OCI-M2 (cell line): ENCODE measurements around the gene SAMD8.
"Not testable (repeated sequence)": the region's sequence is repeated elsewhere in the genome, so short reads cannot be mapped to it uniquely, and the experiment has no call there.

Source experiments
- DNase-seq: peaks from one replicate; lab custom pipeline; 2025; ENCODE audit not compliant: unreplicated experiment; lab: John Stamatoyannopoulos, UW

Gene SAMD8

DNA sequence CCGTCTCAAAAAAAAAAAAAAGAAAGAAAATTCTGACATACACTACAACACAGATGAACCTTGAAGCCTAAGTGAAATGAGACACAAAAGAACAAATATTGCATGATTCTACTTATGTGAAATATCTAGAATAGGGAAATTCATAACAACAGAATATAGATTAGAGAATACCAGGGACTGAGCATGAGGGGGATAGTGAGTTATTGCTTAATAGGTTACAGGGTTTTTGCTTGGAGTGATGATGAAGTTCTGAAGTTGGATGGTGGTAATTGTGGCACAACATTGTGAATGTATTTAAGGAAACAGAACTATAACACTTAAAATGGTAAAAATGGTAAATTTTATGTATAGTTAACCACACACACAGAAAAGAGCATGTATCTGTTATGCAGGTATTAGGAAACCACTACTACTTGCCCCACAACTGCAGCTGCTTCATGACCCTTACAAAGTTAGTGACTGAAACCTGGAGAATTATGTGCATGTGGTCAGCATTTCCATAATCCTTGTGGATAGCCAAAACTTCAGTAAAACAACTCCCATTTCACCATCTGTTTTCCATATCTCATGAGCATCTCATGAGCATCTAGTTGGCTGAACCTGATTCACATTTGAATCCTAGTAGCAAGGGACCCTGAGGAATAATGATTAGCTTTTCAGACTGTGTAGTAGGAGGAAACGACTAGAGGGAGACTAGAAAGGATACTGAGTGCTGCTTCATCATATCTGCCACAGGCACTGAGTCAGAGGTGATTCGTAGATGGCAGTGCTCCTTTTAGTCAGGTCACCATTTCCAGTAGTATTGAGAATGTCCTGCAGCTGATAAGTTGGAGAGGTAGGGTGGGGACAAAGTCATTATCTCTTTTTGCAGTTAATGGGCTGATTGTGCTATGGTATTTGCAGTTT, 26.3 kb downstream of the SAMD8 start:
- DNase-seq: peak; percentile 20

- DNase-seq: no peak
Measured at GRCh38 chr10:75140246-75140645, 28.8 kb downstream of the SAMD8 start.

DNA sequence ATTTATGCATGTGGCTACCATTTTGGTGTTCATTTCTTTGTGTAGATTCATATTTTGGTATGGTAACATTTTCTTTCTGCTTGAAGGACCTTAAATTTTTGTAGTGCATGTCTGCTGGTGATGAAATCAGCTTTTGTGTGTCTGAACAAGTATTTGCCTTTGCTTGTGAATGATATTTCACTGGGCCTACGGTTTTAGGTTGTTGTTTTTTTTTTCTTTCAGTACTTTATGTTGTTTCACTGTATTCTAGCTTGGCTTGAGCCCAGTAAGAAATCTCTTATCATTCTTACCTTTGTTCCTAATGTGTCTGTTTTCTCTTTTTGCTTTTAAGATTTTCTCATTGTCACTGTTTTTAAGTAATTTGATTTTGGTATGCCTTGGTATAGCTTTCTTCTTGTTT, 31.9 kb downstream of the SAMD8 start:
- no peak for DNase-seq

- no peak for DNase-seq
Measured at GRCh38 chr10:75145590-75145989, 34.1 kb downstream of the SAMD8 start.

DNA sequence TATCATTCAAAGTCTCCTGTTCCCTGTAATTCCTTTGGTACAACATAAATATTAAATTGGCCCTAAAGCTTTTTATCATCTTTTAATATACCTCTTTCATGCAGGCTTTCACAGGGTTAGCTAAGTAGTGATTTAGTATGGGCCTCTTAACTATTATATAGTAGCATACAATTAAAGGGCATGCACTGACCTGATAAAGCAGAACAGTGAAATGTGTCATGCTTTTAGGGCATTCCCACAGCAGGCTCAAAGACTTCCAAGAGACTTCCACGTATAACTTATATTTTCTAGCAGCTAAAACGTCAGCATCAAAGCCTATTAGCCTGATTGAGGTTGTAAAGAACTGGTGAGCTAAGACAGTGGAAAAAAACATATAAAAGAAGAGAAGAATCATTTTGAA, 35.3 kb downstream of the SAMD8 start:
- DNase-seq: no peak

GRCh38 chr10:75150656-75151055, 39.2 kb downstream of the SAMD8 start:
- DNase-seq: no peak

GRCh38 chr10:75159519-75159918, 48.1 kb downstream of the SAMD8 start:
- no peak for DNase-seq

DNA sequence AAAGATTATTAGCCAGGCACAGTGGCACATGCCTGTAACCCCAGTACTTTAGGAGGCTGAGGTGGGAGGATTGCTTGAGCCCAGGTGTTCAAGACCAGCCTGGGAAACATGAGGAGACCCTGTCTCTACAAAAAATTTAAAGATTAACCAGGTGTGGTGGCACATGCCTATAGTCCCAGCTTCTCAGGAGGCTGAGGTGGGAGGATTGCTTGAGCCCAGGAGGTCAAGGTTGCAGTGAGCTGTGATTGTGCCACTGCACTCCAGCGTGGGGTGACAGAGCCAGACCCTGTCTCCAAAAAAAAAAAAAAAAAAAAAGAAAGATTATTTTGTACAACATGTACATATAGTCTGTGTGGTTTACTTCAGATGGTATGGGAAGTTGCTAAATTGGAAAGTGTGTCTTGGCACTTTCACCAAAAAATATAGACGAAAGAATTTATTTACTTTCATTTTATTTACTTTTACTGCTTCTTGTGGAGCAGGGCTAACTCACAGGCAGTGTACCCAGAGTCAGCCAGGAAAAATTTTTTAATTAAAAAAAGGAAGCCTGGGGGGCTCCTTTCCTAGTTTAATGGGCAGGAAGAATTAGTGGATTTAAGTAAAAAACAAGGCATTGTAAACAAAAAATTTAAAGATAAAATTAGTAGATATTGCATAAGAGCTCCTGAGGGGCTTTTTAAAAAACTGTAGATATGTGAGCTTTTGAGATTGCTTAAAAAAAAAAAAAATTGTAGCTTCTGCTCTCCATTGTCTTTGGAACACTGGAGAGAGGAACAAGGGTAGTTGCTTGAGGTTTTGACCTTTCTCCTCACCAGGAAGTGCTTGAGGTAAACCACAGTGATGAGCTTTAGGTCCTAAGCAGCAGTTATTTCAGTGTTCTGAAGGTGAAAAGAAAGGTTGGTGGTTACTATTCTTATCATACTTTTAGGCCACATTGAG, 54.5 kb downstream of the SAMD8 start:
- DNase-seq: no peak

DNA sequence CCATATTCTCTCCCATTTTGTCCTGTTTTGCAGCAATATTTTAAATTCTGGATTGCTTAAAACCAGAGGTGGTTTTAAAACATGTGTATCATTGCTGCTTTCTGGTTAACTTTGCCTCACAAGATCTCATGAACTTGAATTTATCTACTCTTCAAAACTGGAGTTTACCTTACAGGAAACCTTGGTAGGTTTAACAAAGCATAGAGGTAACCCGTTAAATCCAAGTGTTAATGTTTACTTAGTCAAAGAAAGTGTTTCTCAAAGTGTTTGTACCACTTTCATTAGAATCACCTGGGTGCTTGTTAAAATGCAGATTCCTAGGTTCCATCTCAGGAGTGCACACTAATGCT, 55.1 kb downstream of the SAMD8 start:
- DNase-seq: no peak

- no peak for DNase-seq
Measured at GRCh38 chr10:75168275-75168674, 56.8 kb downstream of the SAMD8 start.

DNA sequence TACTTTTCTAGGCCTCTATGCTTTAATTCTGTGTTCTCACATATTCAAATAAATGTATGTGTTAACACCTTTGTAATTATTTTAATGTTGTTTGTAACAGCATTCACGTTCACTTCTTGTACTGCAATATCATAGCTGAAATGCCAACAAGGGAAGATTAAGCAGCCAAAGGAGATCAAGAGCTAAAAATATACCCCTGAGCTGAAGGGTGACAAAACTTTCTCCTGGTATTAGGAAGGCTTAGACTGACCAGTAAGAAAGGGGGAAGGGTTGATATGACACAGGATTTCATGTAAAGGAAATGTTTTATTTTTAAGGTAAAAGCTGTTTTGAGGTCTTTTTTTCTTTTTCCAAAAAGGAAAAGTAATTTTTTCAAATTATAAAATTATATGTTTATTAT, 58.8 kb downstream of the SAMD8 start:
- DNase-seq: no peak

- no peak for DNase-seq
Measured at GRCh38 chr10:75175046-75175445, 63.6 kb downstream of the SAMD8 start.

GRCh38 chr10:75176046-75176445, 64.6 kb downstream of the SAMD8 start:
- DNase-seq: no peak

- DNase-seq: no peak
Measured at GRCh38 chr10:75176736-75177135, 65.3 kb downstream of the SAMD8 start.

- no peak for DNase-seq
Measured at GRCh38 chr10:75179657-75180177, 68.3 kb downstream of the SAMD8 start.

DNA sequence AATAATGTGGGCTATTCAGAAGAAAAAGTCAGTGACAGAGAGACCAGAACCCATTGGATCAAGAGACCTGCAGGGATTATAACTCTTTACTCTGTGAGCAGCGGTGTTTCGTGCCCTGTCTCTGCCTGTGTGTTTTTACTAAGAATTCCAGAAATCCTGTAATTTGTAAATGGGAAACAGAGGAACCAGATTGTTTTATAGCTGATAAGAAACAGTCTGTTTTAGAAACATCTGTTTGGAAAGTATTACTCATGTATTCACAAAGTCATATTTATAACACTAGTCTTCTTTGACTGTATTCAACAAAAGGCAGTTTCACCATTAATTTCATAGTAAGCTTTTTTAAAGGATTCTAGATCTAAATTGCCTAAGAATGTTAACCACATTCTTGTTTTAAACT, 69.1 kb downstream of the SAMD8 start:
- no peak for DNase-seq

DNA sequence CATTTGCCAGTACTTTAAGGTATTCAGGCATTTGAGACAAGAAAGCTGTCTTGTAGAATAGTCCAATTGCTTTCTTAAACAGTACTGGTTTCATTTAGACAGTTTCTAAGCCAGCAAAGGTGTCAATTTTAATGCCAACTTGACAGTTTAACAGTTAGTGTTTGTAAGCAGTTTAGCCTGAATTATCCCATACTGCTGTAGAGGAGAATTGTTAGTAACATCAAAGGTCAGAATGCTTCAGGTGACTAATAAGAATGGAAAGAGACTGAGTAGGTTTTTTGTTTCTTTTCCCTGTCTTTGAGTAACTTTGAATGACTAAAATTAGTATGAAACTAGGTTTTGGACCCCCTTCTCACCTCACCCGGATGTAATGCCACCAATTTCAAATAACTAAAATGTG, 69.6 kb downstream of the SAMD8 start:
- DNase-seq: no peak

DNA sequence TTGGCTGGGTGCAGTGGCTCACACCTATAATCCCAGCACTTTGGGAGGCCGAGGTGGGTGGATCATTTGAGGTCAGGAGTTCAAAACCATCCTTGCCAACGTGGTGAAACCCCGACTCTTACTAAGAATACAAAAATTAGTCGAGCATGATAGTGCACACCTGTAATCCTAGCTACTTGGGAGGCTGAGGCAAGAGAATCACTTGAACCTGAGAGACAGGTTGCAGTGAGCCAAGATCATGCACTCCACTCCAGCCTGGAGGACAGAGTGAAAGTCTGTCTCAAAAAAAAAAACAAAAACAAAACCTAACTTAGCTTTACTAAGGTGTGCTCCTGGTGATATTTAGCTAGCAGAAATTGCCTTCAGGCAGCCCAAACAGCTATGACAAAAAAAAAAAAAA, 74.9 kb downstream of the SAMD8 start:
- DNase-seq: no peak

- DNase-seq: peak; percentile 8
Measured at GRCh38 chr10:75187961-75188426, 76.5 kb downstream of the SAMD8 start.

DNA sequence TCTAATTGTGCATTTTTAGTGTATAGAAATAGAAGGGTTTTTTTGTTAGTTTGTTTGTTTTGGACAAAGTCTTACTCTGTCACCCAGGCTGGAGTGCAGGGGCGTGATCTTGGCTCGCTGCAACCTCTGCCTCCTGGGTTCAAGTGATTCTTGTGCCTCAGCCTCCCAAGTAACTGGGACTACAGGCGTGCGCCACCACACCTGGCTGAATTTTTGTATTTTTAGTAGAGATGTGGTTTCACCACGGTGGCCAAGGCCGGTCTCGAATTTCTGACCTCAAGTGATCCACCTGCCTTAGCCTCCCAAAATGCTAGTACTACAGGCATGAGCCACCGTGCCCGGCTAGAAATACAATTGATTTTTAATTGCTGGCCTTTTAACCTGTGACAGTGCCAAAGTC, 77.1 kb downstream of the SAMD8 start:
- not testable (repeated sequence) for DNase-seq

DNA sequence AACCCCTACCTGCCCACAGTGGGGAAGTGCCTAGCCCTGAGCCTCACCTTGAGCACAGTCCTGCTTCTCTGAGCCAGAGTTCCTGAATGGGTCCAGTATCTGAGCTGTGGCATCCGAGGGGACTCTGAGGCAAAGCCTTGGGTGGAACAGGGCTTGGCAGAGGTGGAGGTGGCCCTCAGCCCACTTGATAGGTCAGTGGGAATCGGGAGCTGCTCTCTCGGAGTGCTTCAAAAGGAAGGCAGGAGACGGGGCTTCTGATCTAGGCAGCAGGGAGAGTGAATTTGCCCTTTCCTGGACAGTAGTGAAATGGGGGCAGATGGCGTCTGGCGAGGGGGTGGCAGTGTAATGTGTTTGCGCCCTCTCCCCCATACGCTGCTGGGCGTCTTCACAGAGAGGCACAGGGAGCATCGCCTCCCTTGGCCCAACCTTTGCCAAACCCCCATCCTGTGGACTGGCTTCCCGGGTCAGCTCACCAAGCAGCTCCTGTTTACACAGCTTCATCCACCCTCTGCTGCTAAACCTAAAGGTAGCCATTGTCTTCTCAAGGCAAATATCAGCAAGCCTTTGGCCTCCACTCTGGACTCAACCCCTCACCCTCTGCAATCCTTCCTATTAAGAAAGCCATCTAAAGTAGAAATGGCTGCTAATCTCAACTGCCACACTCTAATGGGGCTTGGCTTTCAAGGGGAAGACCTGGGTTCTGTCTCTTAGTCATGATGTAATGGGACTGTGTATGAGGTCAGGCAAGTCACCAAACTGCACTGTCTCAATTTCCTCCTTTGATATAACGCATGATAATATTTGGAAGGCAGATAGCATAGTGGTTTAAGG, 78.0 kb downstream of the SAMD8 start:
- DNase-seq: no peak
